ENCODE results near the gene KCNH2. TPM values are rescaled to one million over a fixed set of nuclear protein-coding genes. Genes with fewer than 3 reads are reported as not detected.
A peak's percentile ranks its signal among the peaks of the same experiment; 100 is the strongest.

Gene KCNH2
- total and polyA plus RNA-seq, 4 donors = 0.43 to 2.0 (median 1.3) TPM

DNA sequence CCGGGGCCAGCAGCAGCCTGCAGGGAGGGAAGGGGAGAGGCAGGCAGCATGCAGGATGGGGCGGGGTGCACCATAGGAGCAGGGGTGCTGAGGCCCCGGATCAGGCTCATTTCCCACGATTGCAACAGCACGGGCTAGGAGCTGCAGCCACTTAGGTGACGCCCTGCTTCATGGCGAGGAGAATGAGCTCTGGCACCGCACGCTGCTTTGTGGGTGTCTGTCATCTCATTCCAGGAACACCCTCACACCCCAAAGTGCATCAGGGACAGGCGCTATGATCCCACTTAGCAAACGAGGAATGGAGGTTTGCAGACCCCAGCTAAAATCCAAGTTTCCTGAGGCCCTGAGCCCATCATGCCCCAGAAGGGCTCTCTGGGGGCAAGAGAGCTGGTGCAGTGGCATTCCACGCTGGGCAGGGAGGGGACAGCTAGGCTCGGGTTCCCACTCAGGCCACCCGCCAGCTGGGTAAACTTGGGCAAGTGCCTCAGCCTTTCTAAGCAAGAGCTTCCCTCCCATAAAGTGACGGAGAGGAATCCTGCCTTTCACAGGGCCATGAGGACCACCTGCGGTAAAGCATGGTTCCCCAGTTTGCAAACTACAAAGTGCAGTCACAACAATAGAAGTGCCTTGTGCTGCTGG, 9.3 kb downstream of the KCNH2 start:
- 44 to 63% methylated on average over 16 of the region's 16 CpGs for WGBS, 2 donors
- Histone ChIP-seq H3K4me3 (no peak overlapping the region), H3K4me1 (ENCODE audit: control insufficient read depth in 5 of 5, insufficient read depth in 5 of 5, low read length in 5 of 5) (peaks cover 8 to 85% (median 46%) of the 10 kb centered on the region in 5 donors), H3K9ac (ENCODE audit: insufficient read depth in 1 of 2, low read length in 2 of 2) (no peak overlapping the region), H3K27ac (ENCODE audit: low read depth in 1 of 2, low read length in 1 of 2) (no peak overlapping the region), H3K36me3 (ENCODE audit: control insufficient read depth in 4 of 4, insufficient read depth in 4 of 4, low read length in 4 of 4) (no peaks in the 10 kb centered on the region), H3K27me3 (ENCODE audit: control insufficient read depth in 3 of 3, insufficient read depth in 3 of 3, low read length in 2 of 3) (no peaks in the 10 kb centered on the region), H3K9me3 (ENCODE audit: control insufficient read depth in 4 of 4, insufficient read depth in 3 of 4, low read length in 3 of 4) (no peaks in the 10 kb centered on the region)
- peak in 1 of 3 donors; percentile 59 for DNase-seq
- no peak for TF ChIP-seq CTCF (IDR thresholded peaks at IDR 0.05; ENCODE audit: control extremely low read depth, extremely low read depth)
- no peak for ATAC-seq (ENCODE audit: insufficient read depth, low FRiP score)

- no peaks in the 10 kb centered on the region for H3K27me3 ChIP-seq (ENCODE audit: control insufficient read depth in 3 of 3, insufficient read depth in 3 of 3, low read length in 2 of 3)
- H3K4me1 ChIP-seq (ENCODE audit: control insufficient read depth in 5 of 5, insufficient read depth in 5 of 5, low read length in 5 of 5) = peaks cover 8 to 83% (median 45%) of the 10 kb centered on the region in 5 donors
- ATAC-seq (ENCODE audit: insufficient read depth, low FRiP score) (no peak), DNase-seq (no peak)
- H3K9me3 ChIP-seq (ENCODE audit: control insufficient read depth in 4 of 4, insufficient read depth in 3 of 4, low read length in 3 of 4) = no peaks in the 10 kb centered on the region
- H3K9ac ChIP-seq (ENCODE audit: insufficient read depth in 1 of 2, low read length in 2 of 2) = no peak overlapping the region
- 73 to 86% methylated on average over 15 of the region's 15 CpGs for WGBS, 2 donors
- H3K4me3 ChIP-seq = no peak overlapping the region
- no peaks in the 10 kb centered on the region for H3K36me3 ChIP-seq (ENCODE audit: control insufficient read depth in 4 of 4, insufficient read depth in 4 of 4, low read length in 4 of 4)
- no peak for TF ChIP-seq CTCF (IDR thresholded peaks at IDR 0.05; ENCODE audit: control extremely low read depth, extremely low read depth)
- peak overlapping the region in 1 of 2 donors; percentile 46 for H3K27ac ChIP-seq (ENCODE audit: low read depth in 1 of 2, low read length in 1 of 2)
These were observed 9.9 kb downstream of the KCNH2 start for GRCh38 chr7:150968056-150968733.

DNA sequence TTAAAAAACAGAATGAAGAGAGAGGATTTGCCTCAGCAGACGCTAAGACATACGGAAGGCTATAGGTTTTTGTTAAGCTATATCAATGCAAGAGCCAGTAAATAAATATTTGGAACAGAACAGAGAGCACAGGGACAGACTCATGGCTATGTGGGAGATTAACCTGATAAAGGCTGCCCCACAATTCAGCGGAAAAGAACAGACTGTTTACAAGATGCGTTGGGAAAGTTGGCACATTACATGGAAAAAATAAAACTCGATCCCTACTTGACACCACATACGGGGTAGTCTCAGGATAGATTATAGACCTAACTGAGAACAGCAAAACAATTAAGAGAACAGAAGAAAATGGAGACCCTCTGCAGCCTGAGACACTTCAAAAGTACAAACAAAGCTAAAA, 10.8 kb downstream of the KCNH2 start:
- DNase-seq (peak in 2 of 3 donors; percentile 73 to 84), ATAC-seq (ENCODE audit: insufficient read depth, low FRiP score) (no peak)
- H3K36me3 ChIP-seq (ENCODE audit: control insufficient read depth in 4 of 4, insufficient read depth in 4 of 4, low read length in 4 of 4) = no peaks in the 10 kb centered on the region
- TF ChIP-seq CTCF (IDR thresholded peaks at IDR 0.05; ENCODE audit: control extremely low read depth, extremely low read depth) = no peak
- H3K27me3 ChIP-seq (ENCODE audit: control insufficient read depth in 3 of 3, insufficient read depth in 3 of 3, low read length in 2 of 3) = no peaks in the 10 kb centered on the region
- H3K27ac ChIP-seq (ENCODE audit: low read depth in 1 of 2, low read length in 1 of 2) = no peak overlapping the region
- H3K9ac ChIP-seq (ENCODE audit: insufficient read depth in 1 of 2, low read length in 2 of 2) = no peak overlapping the region
- H3K9me3 ChIP-seq (ENCODE audit: control insufficient read depth in 4 of 4, insufficient read depth in 3 of 4, low read length in 3 of 4) = no peaks in the 10 kb centered on the region
- peaks cover 8 to 83% (median 38%) of the 10 kb centered on the region in 5 donors for H3K4me1 ChIP-seq (ENCODE audit: control insufficient read depth in 5 of 5, insufficient read depth in 5 of 5, low read length in 5 of 5)
- no peak overlapping the region for H3K4me3 ChIP-seq
- WGBS, 2 donors = 65 to 79% methylated on average over 6 of the region's 6 CpGs

Data from lung (tissue), 12 donors.